MM.1S (cell line): ENCODE data around the gene KRTAP9-6.

ENCODE experiments used
- CTCF ChIP-seq: fragments of 300-600 bp; sonication (generic); IDR thresholded peaks from 2 replicates; pipeline ENCODE4 v1.5.1; 2016; ENCODE audit warnings: antibody characterized with exemption, low read length, mixed read lengths
- EZH2 ChIP-seq: fragments of 300-600 bp; sonication (generic); optimal IDR thresholded peaks from 2 replicates; pipeline ENCODE3; 2017; ENCODE audit warnings: low read depth, mild to moderate bottlenecking, antibody characterized with exemption, low read length, mixed read lengths

- TF ChIP-seq EZH2 (no peak), CTCF (no peak)
Observed at GRCh38 chr17:41258406-41258805, 6.8 kb upstream of the KRTAP9-6 start.
